Fibroblast of gingiva (primary cell): ENCODE results near the gene CYP4F12.
A peak's percentile ranks its signal among the peaks of the same experiment; 100 is the strongest.
"Not testable (repeated sequence)": the region's sequence is repeated elsewhere in the genome, so short reads cannot be mapped to it uniquely, and the experiment has no call there.

Source experiments
- DNase-seq: peaks from one replicate; pipeline ENCODE4 v3.0.0-alpha.2; 2011; ENCODE audit warnings: low read depth

CYP4F12 gene

GRCh38 chr19:15650123-15650522, 22.8 kb upstream of the CYP4F12 start:
- not testable (repeated sequence) for DNase-seq

- DNase-seq, result no peak
Observed at GRCh38 chr19:15651791-15652190, 21.1 kb upstream of the CYP4F12 start.

GRCh38 chr19:15652559-15653278, 20.2 kb upstream of the CYP4F12 start:
- DNase-seq, result no peak

- DNase-seq, result no peak
Observed at GRCh38 chr19:15656467-15656866, 16.4 kb upstream of the CYP4F12 start.

GRCh38 chr19:15663247-15663646, 9.6 kb upstream of the CYP4F12 start:
- no peak for DNase-seq

GRCh38 chr19:15666186-15666585, 6.7 kb upstream of the CYP4F12 start:
- DNase-seq, result no peak

- DNase-seq, result no peak
Observed at GRCh38 chr19:15666883-15667282, 6.0 kb upstream of the CYP4F12 start.

GRCh38 chr19:15669440-15669839, 3.4 kb upstream of the CYP4F12 start:
- no peak for DNase-seq

- no peak for DNase-seq
Observed at GRCh38 chr19:15669891-15670290, 3.0 kb upstream of the CYP4F12 start.

- DNase-seq, result no peak
Observed at GRCh38 chr19:15671237-15671821, 1.6 kb upstream of the CYP4F12 start.

- DNase-seq, result no peak
Observed at GRCh38 chr19:15671891-15672579, 852 bp upstream of the CYP4F12 start.

- no peak for DNase-seq
Observed at GRCh38 chr19:15673176-15673654, 328 bp downstream of the CYP4F12 start.

GRCh38 chr19:15675560-15675959, 2.7 kb downstream of the CYP4F12 start:
- DNase-seq, result no peak

GRCh38 chr19:15679089-15679488, 6.2 kb downstream of the CYP4F12 start:
- no peak for DNase-seq

- not testable (repeated sequence) for DNase-seq
Observed at GRCh38 chr19:15679865-15680264, 7.0 kb downstream of the CYP4F12 start.

- DNase-seq, result no peak
Observed at GRCh38 chr19:15680478-15681322, 7.8 kb downstream of the CYP4F12 start.

GRCh38 chr19:15683411-15683810, 10.5 kb downstream of the CYP4F12 start:
- no peak for DNase-seq

GRCh38 chr19:15684828-15685227, 11.9 kb downstream of the CYP4F12 start:
- no peak for DNase-seq

GRCh38 chr19:15696654-15697194, 23.8 kb downstream of the CYP4F12 start:
- no peak for DNase-seq

- DNase-seq, result no peak
Observed at GRCh38 chr19:15701757-15702533, 29.1 kb downstream of the CYP4F12 start.

- peak; percentile 26 for DNase-seq
Observed at GRCh38 chr19:15702534-15702930, 29.6 kb downstream of the CYP4F12 start.
